Cardiac muscle cell (in vitro differentiated cells and primary cell): ENCODE measurements around the gene SDC3. TPM values are rescaled to one million over a fixed set of nuclear protein-coding genes. Genes with fewer than 3 reads are reported as not detected.

ENCODE experiments used
- DNase-seq, 2 donors: peaks; one replicate each; pipeline versions ENCODE4 v3.0.0 to v3.0.0-alpha.2; 2010 to 2017; ENCODE audit warnings: low read depth in 1 of 2, low spot score in 1 of 2
- H3K27ac ChIP-seq: fragments of 200-600 bp; sonication (generic); 2 replicates; pipeline ENCODE4 v1.5.1; 2016
- H3K27me3 ChIP-seq: fragments of 200-600 bp; sonication (generic); 2 replicates; pipeline ENCODE4 v1.6.0; 2016; ENCODE audit warnings: control low read depth
- H3K36me3 ChIP-seq: fragments of 200-600 bp; sonication (generic); 2 replicates; pipeline ENCODE4 v1.5.1; 2016; ENCODE audit warnings: control low read depth
- H3K4me1 ChIP-seq: fragments of 200-600 bp; sonication (generic); 2 replicates; pipeline ENCODE4 v1.8.1; 2017; ENCODE audit warnings: low read depth, mild to moderate bottlenecking, mixed run types
- H3K4me3 ChIP-seq: fragments of 200-600 bp; sonication (generic); 2 replicates; pipeline ENCODE4 v1.5.1; 2016; ENCODE audit warnings: mild to moderate bottlenecking
- H3K9me3 ChIP-seq: fragments of 200-600 bp; sonication (generic); 2 replicates; pipeline ENCODE4 v1.5.1; 2017; ENCODE audit warnings: low read depth, mild to moderate bottlenecking, control low read depth
- CTCF ChIP-seq: IDR thresholded peaks from 2 replicates; pipeline ENCODE4 v1.5.1; 2012; ENCODE audit warnings: low read depth, mild to moderate bottlenecking, low read length
- polyA plus RNA-seq: library from polyadenylated mRNA; unstranded; fragments of >200 nt; fragmentation: Nextera tagmentation; extraction: Ambion mirVana; gene quantifications from 2 replicates; pipeline ENCODE4 v1.2.1, GENCODE V29; 2016
- total RNA-seq: library from RNA; depleted of rRNA; stranded (reverse); fragments of >200 nt; gene quantifications from 2 replicates; pipeline ENCODE4 v1.2.3, GENCODE V29; 2016

Gene SDC3
- total and polyA plus RNA-seq, 2 experiments from 2014 or later: 85.2 to 89.2 TPM

DNA sequence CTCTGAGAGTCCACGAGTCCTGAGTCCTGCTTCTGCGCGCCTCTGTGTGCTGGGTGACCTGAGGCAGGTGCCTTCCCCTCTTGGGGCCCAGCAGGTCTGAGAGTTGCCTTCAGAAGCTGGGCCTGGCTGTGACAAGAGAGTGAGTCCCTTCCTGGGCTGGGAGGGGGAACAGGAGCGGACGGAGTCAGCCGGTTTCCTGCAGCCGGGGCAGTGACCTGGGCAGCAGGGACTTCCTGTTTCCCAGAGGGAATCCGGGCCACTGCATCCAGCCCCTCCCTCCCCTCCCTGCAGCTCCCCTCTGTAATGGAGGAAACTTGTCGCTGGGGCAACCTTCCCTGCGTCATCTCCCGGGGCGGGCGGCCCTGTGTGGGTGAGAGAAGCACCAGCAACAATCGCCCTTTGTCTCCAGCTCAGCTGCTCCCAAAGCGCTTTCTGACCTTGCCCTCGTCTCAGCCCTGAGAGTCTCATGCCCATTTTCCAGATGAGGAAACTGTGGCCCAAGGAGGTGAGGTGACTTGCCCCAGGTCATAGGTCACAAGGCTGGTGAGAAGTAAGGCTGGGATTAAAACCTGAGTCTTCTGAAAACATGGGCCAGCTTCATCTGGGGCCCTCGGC lies 61.1 kb downstream of the SDC3 start:
- H3K27me3 ChIP-seq: no peaks in the 10 kb centered on the region
- no peak for TF ChIP-seq CTCF
- DNase-seq: peak in 1 of 2 donors; percentile 87
- H3K9me3 ChIP-seq: no peaks in the 10 kb centered on the region
- peaks cover 3% of the 10 kb centered on the region for H3K4me1 ChIP-seq
- H3K36me3 ChIP-seq: no peaks in the 10 kb centered on the region
- no peak overlapping the region for H3K4me3 ChIP-seq
- H3K27ac ChIP-seq: no peak overlapping the region

DNA sequence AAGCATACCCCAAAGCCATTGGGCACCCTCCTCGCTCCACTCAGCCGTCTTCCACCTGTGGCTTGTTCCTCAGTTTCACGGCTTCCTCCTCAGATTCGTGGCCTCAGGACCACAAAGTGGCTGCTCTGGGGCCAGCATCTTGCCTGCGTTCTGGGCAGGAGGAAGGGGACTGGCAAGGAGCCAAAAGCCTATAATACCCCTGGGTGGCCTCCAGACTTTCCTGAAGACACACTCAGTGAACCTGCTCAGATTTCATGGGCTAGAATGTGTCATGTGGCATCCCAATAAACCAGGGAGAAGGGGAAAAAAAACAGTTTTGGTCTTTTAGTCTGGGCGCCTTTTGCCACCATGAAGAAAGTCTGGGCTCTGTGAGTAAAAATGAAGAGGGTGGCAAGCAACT lies 62.0 kb downstream of the SDC3 start:
- peaks cover 6% of the 10 kb centered on the region for H3K4me1 ChIP-seq
- no peak overlapping the region for H3K4me3 ChIP-seq
- no peaks in the 10 kb centered on the region for H3K27me3 ChIP-seq
- H3K27ac ChIP-seq: no peak overlapping the region
- no peaks in the 10 kb centered on the region for H3K9me3 ChIP-seq
- no peak for DNase-seq
- no peaks in the 10 kb centered on the region for H3K36me3 ChIP-seq
- TF ChIP-seq CTCF: no peak

GRCh38 chr1:30845904-30846290 lies 62.7 kb downstream of the SDC3 start:
- H3K36me3 ChIP-seq: no peaks in the 10 kb centered on the region
- no peaks in the 10 kb centered on the region for H3K9me3 ChIP-seq
- H3K27ac ChIP-seq: no peak overlapping the region
- H3K4me3 ChIP-seq: no peak overlapping the region
- H3K4me1 ChIP-seq: peaks cover 13% of the 10 kb centered on the region
- no peaks in the 10 kb centered on the region for H3K27me3 ChIP-seq
- no peak for DNase-seq
- TF ChIP-seq CTCF: no peak

DNA sequence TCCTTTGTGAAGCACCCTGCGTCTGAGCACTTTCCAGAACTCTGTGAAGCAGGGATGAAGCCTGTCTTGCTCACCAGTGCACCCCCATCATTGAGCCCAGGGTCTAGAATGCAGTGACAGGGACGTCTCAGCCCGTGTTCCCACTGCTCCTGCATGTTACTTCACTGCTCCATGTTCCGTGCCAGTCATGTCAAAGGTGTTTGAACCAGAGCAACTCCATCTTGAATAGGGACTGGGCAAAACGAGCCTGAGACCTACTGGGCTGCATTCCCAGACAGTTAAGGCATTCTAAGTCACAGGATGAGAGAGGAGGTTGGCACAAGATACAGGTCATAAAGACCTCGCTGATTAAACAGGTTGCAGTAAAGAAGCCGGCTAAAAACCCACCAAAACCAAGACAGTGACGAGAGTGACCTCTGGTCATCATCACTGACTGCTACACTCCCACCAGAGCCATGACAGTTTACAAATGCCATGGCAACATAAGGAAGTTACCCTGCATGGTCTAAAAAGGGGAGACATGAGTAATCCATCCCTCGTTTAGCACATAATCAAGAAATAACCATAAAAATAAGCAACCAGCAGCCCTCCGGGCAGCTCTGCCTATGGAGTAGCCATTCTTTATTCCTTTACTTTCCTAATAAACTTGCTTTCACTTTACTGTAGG lies 63.2 kb downstream of the SDC3 start:
- H3K36me3 ChIP-seq: no peaks in the 10 kb centered on the region
- H3K4me1 ChIP-seq: peaks cover 18% of the 10 kb centered on the region
- TF ChIP-seq CTCF: no peak
- no peaks in the 10 kb centered on the region for H3K27me3 ChIP-seq
- no peaks in the 10 kb centered on the region for H3K9me3 ChIP-seq
- no peak overlapping the region for H3K27ac ChIP-seq
- no peak for DNase-seq
- no peak overlapping the region for H3K4me3 ChIP-seq

DNA sequence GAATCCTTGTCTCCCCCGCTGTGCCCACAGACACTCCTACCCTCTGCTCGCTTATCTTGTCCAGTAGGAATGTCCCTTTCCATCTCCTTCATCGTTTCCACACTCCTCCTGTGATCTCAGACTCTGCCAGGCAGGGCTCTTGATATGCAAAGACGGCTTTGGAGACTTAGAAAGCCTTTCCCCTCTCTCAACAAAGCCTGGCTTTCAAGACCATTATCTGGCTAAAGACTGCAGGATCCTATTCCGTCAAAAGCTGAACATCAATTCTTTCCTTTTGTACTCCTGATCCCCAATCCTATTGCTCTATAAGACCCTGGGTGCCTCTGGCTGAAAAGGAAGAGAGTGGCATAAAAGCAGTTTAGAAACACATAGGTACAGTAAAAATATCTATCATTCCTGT lies 63.9 kb downstream of the SDC3 start:
- no peaks in the 10 kb centered on the region for H3K27me3 ChIP-seq
- no peaks in the 10 kb centered on the region for H3K9me3 ChIP-seq
- TF ChIP-seq CTCF: no peak
- DNase-seq: no peak
- no peak overlapping the region for H3K4me3 ChIP-seq
- H3K4me1 ChIP-seq: peaks cover 18% of the 10 kb centered on the region
- no peak overlapping the region for H3K27ac ChIP-seq
- no peaks in the 10 kb centered on the region for H3K36me3 ChIP-seq
